Measurements from ENCODE around the gene MYCL. TPM values are rescaled to one million over a fixed set of nuclear protein-coding genes. Genes with fewer than 3 reads are reported as not detected.

Gene MYCL
- total and polyA plus RNA-seq, 10 of the 15 experiments (the other 5 are each of a cell fraction or from before 2014, with no cell fraction given) = 0.11 to 1.4 (median 0.40) TPM; not detected in 1

DNA sequence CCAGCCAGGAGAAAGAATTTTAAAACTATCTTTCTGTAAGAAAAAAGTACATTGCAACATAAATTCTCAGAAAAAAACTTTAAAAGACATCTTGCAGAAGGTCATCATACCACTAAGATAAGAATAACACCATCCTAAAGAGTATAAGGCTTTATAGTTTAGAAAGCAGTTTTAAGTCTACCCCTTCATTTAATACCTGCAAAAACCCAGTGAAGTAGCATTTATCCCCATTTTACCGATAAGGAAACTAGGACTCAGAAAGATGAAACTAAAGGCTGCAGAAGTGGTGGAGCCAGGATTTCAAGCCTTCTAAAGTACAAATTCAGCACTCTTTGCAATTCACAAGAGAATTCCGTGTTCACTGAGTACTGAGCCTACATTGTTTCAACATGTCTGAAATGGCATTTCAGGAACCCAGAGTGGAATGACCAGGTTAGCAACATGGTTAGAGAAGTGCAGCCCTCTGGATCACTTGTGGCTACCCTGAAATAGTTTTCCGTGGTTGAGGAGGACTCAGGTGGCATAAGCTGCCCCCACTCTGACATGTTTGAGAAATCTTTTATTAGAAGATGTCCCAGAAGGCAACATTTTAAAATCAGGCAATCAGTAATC, 6.7 kb downstream of the MYCL start:
- CTCF ChIA-PET = interaction anchor here (1.0 to 4.2 kb wide), 4 partner anchors 8 to 79 kb away, joined by 3 to 21 read pairs (median 12); partner anchors contain the start of gene MYCL
- Histone ChIP-seq H3K36me3 (ENCODE audit: control insufficient read depth in 2 of 2, insufficient read depth in 2 of 2, low read length in 1 of 2) (no peaks in the 10 kb centered on the region), H2AFZ (ENCODE audit: control insufficient read depth, low read depth, low read length) (no peak overlapping the region), H3K9ac (ENCODE audit: control insufficient read depth, insufficient read depth, low read length) (no peak overlapping the region), H3K27ac (ENCODE audit: control insufficient read depth, insufficient read depth) (no peak overlapping the region), H3K4me3 (no peak overlapping the region), H3K79me2 (ENCODE audit: control insufficient read depth, insufficient read depth, low read length) (no peaks in the 10 kb centered on the region; the same call in 1 of the 2 replicates), H3K27me3 (replicated peaks in 1 of 2; ENCODE audit: control insufficient read depth in 2 of 2, insufficient read depth in 2 of 2, low read length in 1 of 2) (peaks cover 4 to 7% of the 10 kb centered on the region in 2 experiments), H3K4me2 (ENCODE audit: control insufficient read depth, insufficient read depth) (no peak overlapping the region), H3K9me3 (replicated peaks; ENCODE audit: control insufficient read depth, insufficient read depth, low read length) (no peaks in the 10 kb centered on the region), H4K20me1 (ENCODE audit: control insufficient read depth, insufficient read depth) (no peaks in the 10 kb centered on the region), H3K4me1 (ENCODE audit: control insufficient read depth, insufficient read depth, low read length) (peaks cover 14% of the 10 kb centered on the region)
- ATAC-seq (no peak), FAIRE-seq (no peak), DNase-seq (ENCODE audit: low read depth, low spot score) (no peak)
- SMC1A ChIA-PET (ENCODE audit: uncharacterized antibody, unreplicated experiment) = interaction anchor here (0.9 to 1.2 kb wide), 2 partner anchors 61 to 77 kb away, joined by 3 to 4 read pairs; no protein-coding TSS in a partner anchor
- 32% methylated on average over 3 of the region's 3 CpGs for WGBS (ENCODE audit: insufficient coverage, insufficient replicate concordance, low lambda C conversion rate, missing lambda C conversion rate)
- intact Hi-C loops (cut with micrococcal nuclease; ENCODE audit: unreplicated experiment) (no loop called here), in situ Hi-C loops (cut with MboI) (no loop called here)
- RAD21 ChIA-PET (ENCODE audit: unreplicated experiment) = interaction anchor here (0.8 to 1.2 kb wide), 2 partner anchors 59 to 78 kb away, joined by 3 read pairs; no protein-coding TSS in a partner anchor
- TF ChIP-seq NKRF (conservative IDR thresholded peaks at IDR 0.05) (no peak), LARP7 (IDR thresholded peaks at IDR 0.05) (no peak), NR2C2 (IDR thresholded peaks at IDR 0.05; ENCODE audit: borderline replicate concordance, control insufficient read depth, insufficient read length, low read depth) (no peak), RAD51 (IDR thresholded peaks at IDR 0.05) (no peak), ZBED1 (IDR thresholded peaks at IDR 0.05; ENCODE audit: borderline replicate concordance) (no peak), DPF2 (IDR thresholded peaks at IDR 0.05) (no peak), RB1 (IDR thresholded peaks at IDR 0.05; ENCODE audit: borderline replicate concordance) (no peak), KDM1A (IDR thresholded peaks at IDR 0.05; ENCODE audit: borderline replicate concordance) (no peak), KLF5 (IDR thresholded peaks at IDR 0.05; ENCODE audit: partially characterized antibody) (no peak), ZNF274 (IDR thresholded peaks at IDR 0.05; ENCODE audit: insufficient read depth, insufficient read length) (no peak)
- TF ChIP-seq, protein P1, sequence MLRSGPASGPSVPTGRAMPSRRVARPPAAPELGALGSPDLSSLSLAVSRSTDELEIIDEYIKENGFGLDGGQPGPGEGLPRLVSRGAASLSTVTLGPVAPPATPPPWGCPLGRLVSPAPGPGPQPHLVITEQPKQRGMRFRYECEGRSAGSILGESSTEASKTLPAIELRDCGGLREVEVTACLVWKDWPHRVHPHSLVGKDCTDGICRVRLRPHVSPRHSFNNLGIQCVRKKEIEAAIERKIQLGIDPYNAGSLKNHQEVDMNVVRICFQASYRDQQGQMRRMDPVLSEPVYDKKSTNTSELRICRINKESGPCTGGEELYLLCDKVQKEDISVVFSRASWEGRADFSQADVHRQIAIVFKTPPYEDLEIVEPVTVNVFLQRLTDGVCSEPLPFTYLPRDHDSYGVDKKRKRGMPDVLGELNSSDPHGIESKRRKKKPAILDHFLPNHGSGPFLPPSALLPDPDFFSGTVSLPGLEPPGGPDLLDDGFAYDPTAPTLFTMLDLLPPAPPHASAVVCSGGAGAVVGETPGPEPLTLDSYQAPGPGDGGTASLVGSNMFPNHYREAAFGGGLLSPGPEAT (IDR thresholded peaks at IDR 0.05; ENCODE audit: low read depth) = no peak
- TF ChIP-seq, protein P2, sequence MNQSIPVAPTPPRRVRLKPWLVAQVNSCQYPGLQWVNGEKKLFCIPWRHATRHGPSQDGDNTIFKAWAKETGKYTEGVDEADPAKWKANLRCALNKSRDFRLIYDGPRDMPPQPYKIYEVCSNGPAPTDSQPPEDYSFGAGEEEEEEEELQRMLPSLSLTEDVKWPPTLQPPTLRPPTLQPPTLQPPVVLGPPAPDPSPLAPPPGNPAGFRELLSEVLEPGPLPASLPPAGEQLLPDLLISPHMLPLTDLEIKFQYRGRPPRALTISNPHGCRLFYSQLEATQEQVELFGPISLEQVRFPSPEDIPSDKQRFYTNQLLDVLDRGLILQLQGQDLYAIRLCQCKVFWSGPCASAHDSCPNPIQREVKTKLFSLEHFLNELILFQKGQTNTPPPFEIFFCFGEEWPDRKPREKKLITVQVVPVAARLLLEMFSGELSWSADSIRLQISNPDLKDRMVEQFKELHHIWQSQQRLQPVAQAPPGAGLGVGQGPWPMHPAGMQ (IDR thresholded peaks at IDR 0.05; ENCODE audit: borderline replicate concordance) = no peak
- no TSS peak for BruUV-seq (replicated peaks)
- POLR2A ChIA-PET = interaction anchor here (0.5 to 4.3 kb wide), 2 partner anchors 13 to 364 kb away, joined by 7 to 24 read pairs; partner anchors contain the start of gene TRIT1

Data from GM12878 (cell line).